Fibroblast of villous mesenchyme (primary cell): ENCODE measurements around the gene MTMR11. TPM values are rescaled to one million over a fixed set of nuclear protein-coding genes. Genes with fewer than 3 reads are reported as not detected.

Source experiments
- DNase-seq: peaks from one replicate; pipeline ENCODE4 v3.0.0-alpha.2; 2010; ENCODE audit warnings: low read depth
- H3K4me3 ChIP-seq: 2 replicates; pipeline ENCODE4 v1.5.1; 2011; ENCODE audit warnings: low read depth, mild to moderate bottlenecking, low read length
- total RNA-seq: library from RNA; depleted of rRNA; stranded (reverse); fragments of >200 nt; gene quantifications from 2 replicates; pipeline ENCODE4 v1.2.3, GENCODE V29; 2012
- TF ChIP-seq, protein P1 (sequence below): IDR thresholded peaks from 2 replicates; pipeline ENCODE4 v1.5.1; 2012; ENCODE audit warnings: low read depth, mild to moderate bottlenecking, low read length; ENCODE audit not compliant: insufficient read depth

Gene MTMR11
- total RNA-seq, 1 donor = 7.8 TPM

DNA sequence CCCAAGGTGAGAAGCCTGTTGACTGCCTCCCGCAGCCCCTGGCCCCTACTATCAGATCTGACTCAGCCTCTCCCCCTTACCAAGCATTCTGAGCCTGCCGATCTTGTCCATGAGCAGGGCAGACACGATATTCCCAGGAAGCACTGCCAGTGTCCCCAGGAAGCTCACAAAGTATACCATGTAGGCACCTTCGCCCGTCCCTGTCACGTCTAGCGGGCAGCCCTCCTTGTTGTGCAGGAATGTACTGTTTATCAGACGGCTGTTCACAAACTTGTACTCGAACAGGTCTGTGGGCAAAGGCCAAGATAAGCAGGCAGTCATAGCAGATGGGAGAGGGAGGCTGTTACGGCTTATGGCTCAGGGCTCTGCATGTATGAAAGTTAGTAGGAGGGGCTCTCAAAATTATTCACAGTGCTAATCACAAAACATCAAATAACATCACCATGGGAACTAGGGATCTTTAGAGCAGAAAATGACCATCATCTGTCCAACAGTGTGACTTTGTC is 30.1 kb downstream of the MTMR11 start:
- H3K4me3 ChIP-seq = no peak overlapping the region
- TF ChIP-seq, protein P1, sequence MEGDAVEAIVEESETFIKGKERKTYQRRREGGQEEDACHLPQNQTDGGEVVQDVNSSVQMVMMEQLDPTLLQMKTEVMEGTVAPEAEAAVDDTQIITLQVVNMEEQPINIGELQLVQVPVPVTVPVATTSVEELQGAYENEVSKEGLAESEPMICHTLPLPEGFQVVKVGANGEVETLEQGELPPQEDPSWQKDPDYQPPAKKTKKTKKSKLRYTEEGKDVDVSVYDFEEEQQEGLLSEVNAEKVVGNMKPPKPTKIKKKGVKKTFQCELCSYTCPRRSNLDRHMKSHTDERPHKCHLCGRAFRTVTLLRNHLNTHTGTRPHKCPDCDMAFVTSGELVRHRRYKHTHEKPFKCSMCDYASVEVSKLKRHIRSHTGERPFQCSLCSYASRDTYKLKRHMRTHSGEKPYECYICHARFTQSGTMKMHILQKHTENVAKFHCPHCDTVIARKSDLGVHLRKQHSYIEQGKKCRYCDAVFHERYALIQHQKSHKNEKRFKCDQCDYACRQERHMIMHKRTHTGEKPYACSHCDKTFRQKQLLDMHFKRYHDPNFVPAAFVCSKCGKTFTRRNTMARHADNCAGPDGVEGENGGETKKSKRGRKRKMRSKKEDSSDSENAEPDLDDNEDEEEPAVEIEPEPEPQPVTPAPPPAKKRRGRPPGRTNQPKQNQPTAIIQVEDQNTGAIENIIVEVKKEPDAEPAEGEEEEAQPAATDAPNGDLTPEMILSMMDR = no peak
- no peak for DNase-seq

DNA sequence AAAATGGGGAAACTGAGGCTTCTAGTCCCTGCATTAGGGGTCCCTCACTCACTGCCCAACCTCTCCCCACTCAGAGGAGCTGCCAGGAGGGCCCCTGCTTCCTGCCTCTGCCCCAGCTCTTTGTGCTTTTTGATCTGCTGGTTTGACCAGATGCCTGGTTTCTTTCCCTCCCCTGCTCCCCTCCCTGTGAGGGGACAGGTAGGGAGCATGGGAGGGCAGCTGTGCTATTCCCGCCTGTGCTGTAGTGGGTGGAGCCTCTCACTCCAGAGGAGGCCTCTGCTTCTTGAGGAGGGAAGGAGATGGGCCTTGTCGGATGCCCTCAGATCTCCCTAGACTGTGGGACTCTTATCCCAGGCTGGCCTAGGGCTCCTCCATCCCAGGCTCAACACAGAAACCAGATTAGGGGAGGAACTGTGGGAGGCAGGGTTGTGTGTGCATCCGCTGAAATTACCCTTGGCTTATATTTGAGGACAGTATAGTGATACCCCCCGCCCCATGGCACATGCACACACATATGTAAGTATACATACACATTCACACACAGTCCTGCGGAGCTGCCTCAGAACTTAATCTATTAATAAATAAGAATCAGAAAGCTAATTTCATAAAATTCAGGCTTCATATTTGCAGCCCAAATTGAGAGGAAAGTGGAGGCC is 32.7 kb downstream of the MTMR11 start:
- H3K4me3 ChIP-seq = no peak overlapping the region
- TF ChIP-seq, protein P1 = no peak
- DNase-seq = no peak

DNA sequence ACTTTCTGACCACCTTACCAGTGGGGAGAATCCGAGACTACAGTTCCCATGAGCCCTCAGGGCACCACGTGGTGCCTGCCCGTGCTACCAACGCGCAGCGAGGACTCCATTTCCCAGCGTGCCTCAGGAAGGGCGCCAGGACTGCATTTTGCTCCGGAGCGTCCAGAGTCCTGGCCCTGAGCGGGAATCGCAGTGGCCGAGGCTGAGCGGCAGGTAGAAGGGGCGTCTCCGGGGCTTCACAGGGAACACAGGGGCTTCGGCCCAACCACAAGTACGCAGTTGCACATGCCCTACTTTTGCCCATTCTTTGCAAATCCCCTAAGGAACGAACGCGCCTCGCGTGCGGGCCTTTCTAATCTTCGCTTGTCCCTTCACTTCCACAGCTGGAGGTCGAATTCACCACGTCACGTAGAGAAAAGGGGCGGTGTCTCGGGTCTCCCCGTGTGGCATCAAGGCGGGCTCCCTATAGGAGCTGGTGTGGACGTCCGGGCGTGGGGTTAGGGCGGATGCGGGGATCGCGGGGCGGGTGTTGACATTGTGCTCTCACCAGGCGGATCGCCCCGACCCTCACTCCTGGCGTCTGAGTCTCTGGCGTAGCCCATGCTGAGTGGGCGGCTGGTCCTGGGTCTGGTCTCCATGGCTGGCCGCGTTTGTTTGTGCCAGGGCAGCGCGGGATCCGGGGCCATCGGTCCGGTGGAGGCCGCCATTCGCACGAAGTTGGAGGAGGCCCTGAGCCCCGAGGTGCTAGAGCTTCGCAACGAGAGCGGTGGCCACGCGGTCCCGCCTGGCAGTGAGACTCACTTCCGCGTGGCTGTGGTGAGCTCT is 37.0 kb downstream of the MTMR11 start, which contains the start of gene BOLA1:
Gene BOLA1, plus strand, starts transcription at position 109 of the 825 bp plus-strand sequence. Its CDS starts 492 bp downstream, at position 601.
- TF ChIP-seq, protein P1 = no peak
- H3K4me3 ChIP-seq = peak within 1 kb of the TSS; percentile 74
- peak; percentile 91 for DNase-seq

GRCh38 chr1:149896575-149896974 is 40.1 kb downstream of the MTMR11 start:
- DNase-seq = no peak
- H3K4me3 ChIP-seq = no peak overlapping the region
- TF ChIP-seq, protein P1 = no peak

DNA sequence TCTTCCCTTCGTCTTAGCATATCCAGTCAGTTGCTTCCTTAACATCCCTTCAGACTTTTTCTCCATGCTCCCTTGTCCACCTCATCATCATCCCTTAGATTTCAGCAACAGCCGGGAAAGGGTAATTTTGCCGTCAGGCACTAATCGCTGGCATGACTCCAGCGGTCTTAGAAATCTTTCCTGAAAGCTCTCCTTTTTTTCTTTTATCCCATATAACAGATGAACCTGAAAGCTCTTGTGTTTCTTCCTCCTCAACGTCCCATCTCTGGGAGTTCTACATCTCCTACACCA is 47.7 kb downstream of the MTMR11 start:
- peak overlapping the region; percentile 86 for H3K4me3 ChIP-seq
- TF ChIP-seq, protein P1 = no peak
- peak; percentile 55 for DNase-seq

DNA sequence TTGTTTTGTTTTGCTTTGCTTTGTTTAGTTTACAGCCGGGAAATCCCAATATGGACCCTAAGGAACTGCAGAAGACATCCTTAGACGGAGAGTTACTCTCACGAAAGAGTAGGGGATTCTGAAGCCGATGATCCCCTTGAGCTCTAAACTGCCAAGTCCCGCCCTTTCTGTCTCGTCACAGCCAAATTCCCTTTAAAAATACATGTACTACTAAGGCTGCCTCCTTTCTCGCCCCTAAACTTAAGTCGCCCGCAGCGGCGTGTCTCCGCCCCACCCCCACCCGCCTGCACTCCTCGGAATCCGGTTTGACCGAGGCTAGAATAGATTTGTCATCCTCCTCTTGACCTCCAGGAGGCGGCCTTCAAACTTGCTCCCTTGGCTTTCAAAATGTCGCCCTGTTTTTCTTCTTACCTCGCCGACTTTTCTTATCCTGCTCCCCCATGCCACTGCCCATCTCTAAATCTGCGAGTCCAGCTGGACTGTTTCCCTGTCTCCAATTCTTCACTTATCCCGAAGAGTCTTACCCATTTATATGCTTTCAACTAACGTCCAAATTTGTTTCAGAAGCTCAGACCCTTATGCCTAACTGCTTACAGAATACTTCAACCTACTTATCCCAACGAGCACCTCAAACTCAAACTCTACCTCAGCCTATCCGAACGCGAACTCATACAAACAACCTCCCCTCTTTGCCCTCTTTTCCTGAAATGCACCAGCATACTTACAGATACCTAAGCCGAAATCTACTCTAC is 48.3 kb downstream of the MTMR11 start:
- peak overlapping the region; percentile 86 for H3K4me3 ChIP-seq
- DNase-seq = peak; percentile 93
- TF ChIP-seq, protein P1 = peak; percentile 67
